GM12873 (cell line): ENCODE measurements around the gene DMGDH.

Source experiments
- CTCF ChIP-seq: IDR thresholded peaks from 2 replicates; pipeline ENCODE4 v1.5.1; 2012; ENCODE audit warnings: low read depth, mild to moderate bottlenecking, moderate library complexity, low read length, control low read depth; ENCODE audit not compliant: insufficient read depth; ENCODE audit errors: missing control alignments

DMGDH gene

GRCh38 chr5:79042188-79042587 is 27.3 kb downstream of the DMGDH start:
- no peak for TF ChIP-seq CTCF

- TF ChIP-seq CTCF = no peak
These were observed 32.7 kb downstream of the DMGDH start for GRCh38 chr5:79036769-79037168.

GRCh38 chr5:79035237-79035636 is 34.2 kb downstream of the DMGDH start:
- TF ChIP-seq CTCF = no peak

- TF ChIP-seq CTCF = no peak
These were observed 36.7 kb downstream of the DMGDH start for GRCh38 chr5:79032782-79033181.

GRCh38 chr5:79032031-79032695 is 37.3 kb downstream of the DMGDH start:
- TF ChIP-seq CTCF = no peak

- no peak for TF ChIP-seq CTCF
These were observed 38.0 kb downstream of the DMGDH start for GRCh38 chr5:79031485-79031867.

- no peak for TF ChIP-seq CTCF
These were observed 38.6 kb downstream of the DMGDH start for GRCh38 chr5:79030663-79031484.
